Sigmoid colon (tissue), 7 donors: ENCODE data around the gene SCARB1. TPM values are rescaled to one million over a fixed set of nuclear protein-coding genes. Genes with fewer than 3 reads are reported as not detected.
A peak's percentile ranks its signal among the peaks of the same experiment; 100 is the strongest.

Experiments used
- DNase-seq: peaks from one replicate; pipeline ENCODE4 v3.0.0-alpha.2; 2019
- H3K27ac ChIP-seq, 4 donors: fragments of 200-600 bp; sonication (generic); one replicate each; pipeline ENCODE4 v1.5.1; 2016 to 2019; ENCODE audit warnings: mild to moderate bottlenecking in 1 of 4
- H3K27me3 ChIP-seq, 3 donors: fragments of 200-600 bp; sonication (generic); one replicate each; pipeline ENCODE4 v1.5.1; 2019; ENCODE audit warnings: mild to moderate bottlenecking in 1 of 3
- H3K36me3 ChIP-seq, 4 donors: fragments of 200-600 bp; sonication (generic); one replicate each; pipeline ENCODE4 v1.5.1; 2016 to 2019
- H3K4me1 ChIP-seq, 4 donors: fragments of 200-600 bp; sonication (generic); one replicate each; pipeline ENCODE4 v1.5.1; 2017 to 2019
- H3K4me3 ChIP-seq, 4 donors: fragments of 200-600 bp; sonication (generic); one replicate each; pipeline ENCODE4 v1.5.1; 2017 to 2019; ENCODE audit warnings: mild to moderate bottlenecking in 2 of 4, moderate library complexity in 1 of 4
- H3K9me3 ChIP-seq, 4 donors: fragments of 200-600 bp in 3 of 4; sonication (generic) in 3 of 4; one replicate each; pipeline versions ENCODE4 v1.5.1 to v1.6.1; 2013 to 2019
- EP300 ChIP-seq, 4 donors: sonication (generic); formaldehyde crosslinking; IDR thresholded peaks; one replicate each; pipeline ENCODE4 v1.6.1; 2017; ENCODE audit warnings: antibody characterized with exemption in 4 of 4
- POLR2A ChIP-seq, 2 donors: fragments of 450-650 bp; IDR thresholded peaks; one replicate each; pipeline ENCODE4 v1.6.1; 2016; ENCODE audit warnings: antibody characterized with exemption in 2 of 2, mild to moderate bottlenecking in 2 of 2, moderate library complexity in 2 of 2
- POLR2AphosphoS5 ChIP-seq, 4 donors: sonication (generic); formaldehyde crosslinking; IDR thresholded peaks; one replicate each; pipeline ENCODE4 v1.6.1; 2017; ENCODE audit warnings: antibody characterized with exemption in 4 of 4
- WGBS, 2 donors: extraction: QIAGEN DNeasy Blood & Tissue Kit; methylation state at CpG; one replicate each; pipeline ENCODE4 v1.1.7; 2013; 5-methylcytosine and 5-hydroxymethylcytosine counted together
- intact Hi-C: fragments of 100-400 bp; cut with DNase I; formaldehyde crosslinking; loops from one replicate; pipeline ENCODE4 v1.15.1; 2023
- polyA plus RNA-seq, 3 donors: library from polyadenylated mRNA; stranded (reverse); fragments of 200-250 nt; gene quantifications; one replicate each; pipeline ENCODE4 v1.2.3, GENCODE V29; 2013
- total RNA-seq, 4 donors: library from RNA; depleted of rRNA; stranded (reverse); fragments of >200 nt; gene quantifications; one replicate each; pipeline ENCODE4 v1.1.0, GENCODE V29; 2016
- TF ChIP-seq, protein P1 (sequence below), 4 experiments: fragments of 450-650 bp in 3 of 4; fragments of 200-600 bp in 1 of 4; IDR thresholded peaks; one replicate each; pipeline ENCODE4 v1.5.1; 2016 to 2019; ENCODE audit warnings: antibody characterized with exemption in 4 of 4, mild to moderate bottlenecking in 3 of 4, moderate library complexity in 2 of 4
- donor health status: healthy with polysubstance abuse.
- donor health status: Bipolar disorder and iron deficiency.
- donor health status: healthy.

SCARB1 gene
- total and polyA plus RNA-seq, 7 donors = 4.2 to 36.4 (median 11.4) TPM

DNA sequence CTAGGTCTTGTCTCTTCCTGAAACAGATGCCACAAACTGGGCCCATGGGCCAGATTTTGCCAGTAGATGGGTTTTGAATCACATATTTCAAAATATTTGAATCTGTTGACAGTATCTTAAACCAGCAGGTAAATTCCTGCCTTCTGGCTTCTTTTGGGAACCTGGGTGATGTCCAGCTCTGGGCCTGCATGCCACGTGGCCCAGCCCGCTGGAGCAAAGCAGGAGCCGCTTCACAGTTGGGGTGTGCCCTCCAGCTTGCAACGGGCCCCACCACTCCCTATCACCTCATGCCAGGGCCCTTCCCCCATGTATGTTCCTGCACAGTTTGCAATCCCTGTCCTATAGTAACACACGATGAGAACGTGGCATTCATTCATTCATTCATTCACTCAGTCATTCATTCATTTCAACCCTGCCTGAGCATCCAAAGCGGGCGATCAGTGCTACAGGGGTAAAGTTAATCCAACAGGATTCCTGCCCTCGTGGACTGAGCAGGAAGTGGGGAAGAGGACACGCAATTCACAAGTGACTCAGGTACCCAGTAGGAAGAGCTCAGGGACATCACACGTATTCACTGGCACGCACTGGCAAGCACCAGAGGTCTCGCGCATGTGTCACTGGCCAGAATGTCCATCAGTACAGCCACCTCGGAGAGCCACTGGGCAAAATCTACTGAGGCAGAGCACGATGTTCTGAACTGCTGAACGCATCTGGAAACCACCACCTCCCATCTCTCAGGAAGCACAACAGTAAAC is 27.8 kb downstream of the SCARB1 start:
- intact Hi-C loops = no loop called here
- H3K27ac ChIP-seq = no peak overlapping the region
- 65 to 73% methylated on average over 17 of the region's 17 CpGs for WGBS, 2 donors
- H3K9me3 ChIP-seq = no peaks in the 10 kb centered on the region
- H3K4me1 ChIP-seq = peaks cover 0 to 30% (median 22%) of the 10 kb centered on the region in 4 donors
- H3K4me3 ChIP-seq = no peak overlapping the region
- no peaks in the 10 kb centered on the region for H3K27me3 ChIP-seq
- H3K36me3 ChIP-seq = no peaks in the 10 kb centered on the region
- DNase-seq = no peak
- no peak for TF ChIP-seq EP300 (IDR thresholded peaks at IDR 0.05)
- TF ChIP-seq, protein P1, sequence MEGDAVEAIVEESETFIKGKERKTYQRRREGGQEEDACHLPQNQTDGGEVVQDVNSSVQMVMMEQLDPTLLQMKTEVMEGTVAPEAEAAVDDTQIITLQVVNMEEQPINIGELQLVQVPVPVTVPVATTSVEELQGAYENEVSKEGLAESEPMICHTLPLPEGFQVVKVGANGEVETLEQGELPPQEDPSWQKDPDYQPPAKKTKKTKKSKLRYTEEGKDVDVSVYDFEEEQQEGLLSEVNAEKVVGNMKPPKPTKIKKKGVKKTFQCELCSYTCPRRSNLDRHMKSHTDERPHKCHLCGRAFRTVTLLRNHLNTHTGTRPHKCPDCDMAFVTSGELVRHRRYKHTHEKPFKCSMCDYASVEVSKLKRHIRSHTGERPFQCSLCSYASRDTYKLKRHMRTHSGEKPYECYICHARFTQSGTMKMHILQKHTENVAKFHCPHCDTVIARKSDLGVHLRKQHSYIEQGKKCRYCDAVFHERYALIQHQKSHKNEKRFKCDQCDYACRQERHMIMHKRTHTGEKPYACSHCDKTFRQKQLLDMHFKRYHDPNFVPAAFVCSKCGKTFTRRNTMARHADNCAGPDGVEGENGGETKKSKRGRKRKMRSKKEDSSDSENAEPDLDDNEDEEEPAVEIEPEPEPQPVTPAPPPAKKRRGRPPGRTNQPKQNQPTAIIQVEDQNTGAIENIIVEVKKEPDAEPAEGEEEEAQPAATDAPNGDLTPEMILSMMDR (IDR thresholded peaks at IDR 0.05) = no peak
- no peak for TF ChIP-seq POLR2A (IDR thresholded peaks at IDR 0.05)
- TF ChIP-seq POLR2AphosphoS5 (IDR thresholded peaks at IDR 0.05) = no peak

DNA sequence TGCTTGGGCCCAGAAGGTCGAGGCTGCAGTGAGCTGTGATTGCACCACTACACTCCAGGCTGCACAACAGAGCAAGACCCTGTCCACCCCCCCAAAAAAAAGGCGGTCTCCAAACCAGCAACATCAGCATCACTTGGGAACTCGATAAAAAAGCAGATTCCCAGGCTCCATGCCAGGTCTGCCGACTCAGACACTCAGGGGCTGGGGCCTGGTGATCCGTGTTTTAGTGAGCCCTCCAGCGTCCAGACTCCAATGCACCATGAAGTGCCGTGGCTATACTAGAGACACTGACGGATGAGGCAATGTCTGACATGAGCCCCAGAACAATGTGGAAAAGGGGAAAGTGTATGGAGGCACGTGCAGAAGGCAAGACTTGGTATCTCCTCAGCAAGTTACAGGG is 28.8 kb downstream of the SCARB1 start:
- intact Hi-C loops = no loop called here
- WGBS, 2 donors = 92 to 93% methylated on average over 9 of the region's 9 CpGs
- TF ChIP-seq, protein P1 (IDR thresholded peaks at IDR 0.05) = no peak
- TF ChIP-seq POLR2A (IDR thresholded peaks at IDR 0.05) (no peak), POLR2AphosphoS5 (IDR thresholded peaks at IDR 0.05) (no peak), EP300 (IDR thresholded peaks at IDR 0.05) (no peak)

DNA sequence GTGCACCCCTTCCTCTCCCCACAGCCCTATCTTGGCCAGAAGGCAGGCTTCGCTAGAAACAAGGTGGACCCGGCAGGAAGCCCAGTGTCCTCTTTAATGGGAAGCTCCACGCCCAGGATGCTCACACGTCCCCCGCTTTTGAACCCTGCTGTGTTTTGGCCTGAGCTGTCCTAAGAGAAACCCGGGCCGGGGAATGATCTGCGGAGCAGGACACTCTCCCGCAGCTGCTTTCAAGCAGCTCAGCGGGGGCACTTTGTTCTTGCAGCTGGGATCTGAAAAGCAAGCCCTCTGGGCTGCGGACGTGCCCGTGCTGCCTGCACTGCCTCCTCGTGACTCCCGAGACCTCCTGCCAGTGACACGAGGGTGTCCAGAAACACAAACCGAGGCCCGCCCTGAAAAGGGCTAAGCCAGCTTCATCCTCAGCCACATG is 30.0 kb downstream of the SCARB1 start:
- Histone ChIP-seq H3K27me3 (no peaks in the 10 kb centered on the region), H3K9me3 (no peaks in the 10 kb centered on the region), H3K4me3 (peak overlapping the region in 1 of 4 donors; percentile 16), H3K36me3 (no peaks in the 10 kb centered on the region), H3K4me1 (peaks cover 0 to 32% (median 19%) of the 10 kb centered on the region in 4 donors), H3K27ac (peak overlapping the region in 2 of 4 donors; percentile 31 to 61)
- intact Hi-C loops = no loop called here
- TF ChIP-seq, protein P1 (IDR thresholded peaks at IDR 0.05) = no peak
- TF ChIP-seq POLR2AphosphoS5 (IDR thresholded peaks at IDR 0.05) (peak in 1 of 4 donors; percentile 25), EP300 (IDR thresholded peaks at IDR 0.05) (peak in 1 of 4 donors; percentile 16), POLR2A (IDR thresholded peaks at IDR 0.05) (no peak)
- WGBS, 2 donors = 74 to 91% methylated on average over 18 of the region's 18 CpGs
- DNase-seq = no peak

More for the DNA sequence above, 28.8 kb downstream of the SCARB1 start:
- no peaks in the 10 kb centered on the region for H3K27me3 ChIP-seq
- H3K36me3 ChIP-seq = no peaks in the 10 kb centered on the region
- H3K4me1 ChIP-seq = peaks cover 0 to 30% (median 22%) of the 10 kb centered on the region in 4 donors
- H3K9me3 ChIP-seq = no peaks in the 10 kb centered on the region
- DNase-seq = no peak
- no peak overlapping the region for H3K4me3 ChIP-seq
- no peak overlapping the region for H3K27ac ChIP-seq

DNA sequence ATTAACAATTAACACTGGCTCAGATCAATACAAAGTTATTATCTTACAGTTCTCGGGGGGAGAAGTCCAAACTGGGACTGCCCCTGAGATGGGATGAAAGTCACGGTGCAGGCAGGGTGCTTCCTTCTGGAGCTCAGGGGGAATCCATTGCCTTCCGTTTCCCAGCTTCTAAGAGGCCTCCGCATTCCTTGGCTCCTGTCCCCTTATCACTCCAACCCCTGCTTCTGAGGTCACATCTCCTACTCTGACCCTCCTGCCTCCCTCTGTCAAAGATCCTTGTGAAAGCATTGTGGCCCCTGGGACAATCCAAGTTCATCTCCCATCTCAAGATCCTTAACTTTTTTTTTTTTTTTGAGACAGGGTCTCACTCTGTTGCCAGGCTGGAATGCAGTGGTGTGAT is 30.8 kb downstream of the SCARB1 start:
- no peak for DNase-seq
- Histone ChIP-seq H3K9me3 (no peaks in the 10 kb centered on the region), H3K36me3 (no peaks in the 10 kb centered on the region), H3K4me3 (no peak overlapping the region), H3K4me1 (peaks cover 0 to 23% (median 10%) of the 10 kb centered on the region in 4 donors), H3K27me3 (no peaks in the 10 kb centered on the region), H3K27ac (no peak overlapping the region)
- WGBS, 2 donors = 68 to 79% methylated on average over 4 of the region's 4 CpGs
- no peak for TF ChIP-seq POLR2A (IDR thresholded peaks at IDR 0.05)
- TF ChIP-seq POLR2AphosphoS5 (IDR thresholded peaks at IDR 0.05) = no peak
- TF ChIP-seq EP300 (IDR thresholded peaks at IDR 0.05) = no peak
- TF ChIP-seq, protein P1 (IDR thresholded peaks at IDR 0.05) = no peak
- intact Hi-C loops = no loop called here
